H1 (cell line): ENCODE measurements around the gene GTF2E1. TPM values are rescaled to one million over a fixed set of nuclear protein-coding genes. Genes with fewer than 3 reads are reported as not detected.

Experiments
- CTCF ChIA-PET: fragments of 300-600 bp; sonication (Branson Sonifier 250); formaldehyde crosslinking; loops from one replicate; lab custom pipeline; 2021; ENCODE audit not compliant: partially characterized antibody; lab: Charles Lee
- POLR2A ChIA-PET: fragments of 300-600 bp; sonication (Branson Sonifier 250); formaldehyde crosslinking; loops from one replicate; lab custom pipeline; 2021; ENCODE audit warnings: inconsistent platforms; ENCODE audit not compliant: partially characterized antibody; lab: Charles Lee
- DNase-seq, 2 experiments: peaks; one replicate each; pipeline versions ENCODE4 v3.0.0 to v3.0.0-alpha.2; 2010 to 2022; ENCODE audit warnings: low spot score in 2 of 2, low read depth in 1 of 2, mixed read lengths in 1 of 2
- FAIRE-seq: peaks from 2 replicates; lab custom pipeline; 2011; peaks lifted over from hg19 to GRCh38; lab: Jason Lieb, UNC
- H2AFZ ChIP-seq: 2 replicates; pipeline ENCODE4 v1.8.1; 2012; ENCODE audit warnings: low read length, inconsistent platforms
- H2AK5ac ChIP-seq: 2 replicates; pipeline ENCODE4 v1.6.1; 2013; ENCODE audit warnings: low read depth, low read length
- H2BK120ac ChIP-seq: replicated peaks from 2 replicates; pipeline ENCODE3; 2013; ENCODE audit warnings: low read depth, low read length, inconsistent platforms
- H2BK12ac ChIP-seq: 2 replicates; pipeline ENCODE4 v1.6.1; 2013; ENCODE audit warnings: low read depth, low read length
- H2BK15ac ChIP-seq: 2 replicates; pipeline ENCODE4 v1.6.1; 2013; ENCODE audit warnings: low read length
- H2BK20ac ChIP-seq: 2 replicates; pipeline ENCODE4 v1.6.1; 2013; ENCODE audit warnings: low read length
- H2BK5ac ChIP-seq: 2 replicates; pipeline ENCODE4 v1.6.1; 2013; ENCODE audit warnings: low read depth, low read length
- H3K14ac ChIP-seq: 2 replicates; pipeline ENCODE4 v1.6.1; 2013; ENCODE audit warnings: inconsistent platforms; ENCODE audit not compliant: insufficient read length
- H3K18ac ChIP-seq: 2 replicates; pipeline ENCODE4 v1.6.1; 2013; ENCODE audit warnings: low read length; ENCODE audit errors: extremely low read depth
- H3K23ac ChIP-seq: 2 replicates; pipeline ENCODE4 v1.6.1; 2013; ENCODE audit warnings: inconsistent platforms; ENCODE audit not compliant: insufficient read length
- H3K23me2 ChIP-seq: 2 replicates; pipeline ENCODE4 v1.6.1; 2013; ENCODE audit warnings: low read depth, low read length
- H3K27ac ChIP-seq: 2 replicates; pipeline ENCODE4 v1.6.1; 2011; ENCODE audit warnings: low read depth, low read length, inconsistent platforms
- H3K27me3 ChIP-seq, 4 experiments: replicated peaks in 1 of 4; 1 replicate in 1 of 4; 2 replicates in 3 of 4; pipeline versions ENCODE4 v1.6.1 to v1.8.1; 2011 to 2013; ENCODE audit warnings: low read length in 3 of 4, mild to moderate bottlenecking in 3 of 4, inconsistent platforms in 2 of 4, mixed read lengths in 2 of 4, moderate library complexity in 1 of 4; ENCODE audit not compliant: control insufficient read depth in 3 of 4, insufficient read depth in 3 of 4; ENCODE audit errors: extremely low read depth in 1 of 4
- H3K36me3 ChIP-seq, 4 experiments: 2 replicates each; pipeline versions ENCODE4 v1.6.1 to v1.8.1; 2011 to 2013; ENCODE audit warnings: mild to moderate bottlenecking in 4 of 4, low read length in 3 of 4, moderate library complexity in 2 of 4, control low read depth in 1 of 4, inconsistent platforms in 1 of 4; ENCODE audit not compliant: insufficient read depth in 4 of 4, control insufficient read depth in 2 of 4
- H3K4ac ChIP-seq: replicated peaks from 2 replicates; pipeline ENCODE3; 2013; ENCODE audit warnings: low read length, low read depth, mixed read lengths, inconsistent platforms; ENCODE audit not compliant: insufficient read length
- H3K4me1 ChIP-seq, 4 experiments: replicated peaks in 1 of 4; 1 replicate in 1 of 4; 2 replicates in 3 of 4; pipeline versions ENCODE4 v1.6.1 to v1.8.1; 2011 to 2013; ENCODE audit warnings: low read length in 3 of 4, inconsistent platforms in 2 of 4, mixed read lengths in 1 of 4; ENCODE audit not compliant: insufficient read depth in 4 of 4, control insufficient read depth in 3 of 4
- H3K4me2 ChIP-seq, 2 experiments: 2 replicates each; pipeline versions ENCODE4 v1.6.1 to v1.8.1; 2011 to 2013; ENCODE audit warnings: low read depth in 2 of 2, low read length in 2 of 2, control low read depth in 1 of 2, inconsistent platforms in 1 of 2, mild to moderate bottlenecking in 1 of 2; ENCODE audit not compliant: insufficient read depth in 1 of 2
- H3K4me3 ChIP-seq, 4 experiments: fragments of 200-600, 300-600 bp in 1 of 4; sonication (generic), shearing (Covaris generic), sonication (Bioruptor Twin) in 1 of 4; 2 replicates each; pipeline versions ENCODE4 v1.5.1 to v1.8.1; 2011 to 2016; ENCODE audit warnings: low read length in 4 of 4, low read depth in 3 of 4, control low read depth in 2 of 4, inconsistent platforms in 2 of 4, mild to moderate bottlenecking in 2 of 4, mixed read lengths in 1 of 4, moderate library complexity in 1 of 4; ENCODE audit not compliant: insufficient read depth in 2 of 4; ENCODE audit errors: extremely low read depth in 1 of 4
- H3K56ac ChIP-seq: replicated peaks from 2 replicates; pipeline ENCODE3; 2013; ENCODE audit warnings: low read depth, mild to moderate bottlenecking, mixed read lengths, low read length, inconsistent platforms; ENCODE audit not compliant: insufficient read length
- H3K79me1 ChIP-seq: 2 replicates; pipeline ENCODE4 v1.6.1; 2013; ENCODE audit warnings: low read depth, low read length, control low read depth
- H3K79me2 ChIP-seq, 2 experiments: 2 replicates each; pipeline versions ENCODE4 v1.6.1 to v1.8.1; 2012 to 2013; ENCODE audit warnings: low read length in 2 of 2, mild to moderate bottlenecking in 2 of 2, inconsistent platforms in 1 of 2; ENCODE audit not compliant: insufficient read depth in 2 of 2, control insufficient read depth in 1 of 2
- H3K9ac ChIP-seq, 4 experiments: replicated peaks in 1 of 4; 1 replicate in 1 of 4; 2 replicates in 3 of 4; pipeline versions ENCODE4 v1.6.1 to v1.8.1; 2011 to 2013; ENCODE audit warnings: low read depth in 3 of 4, low read length in 3 of 4, control low read depth in 2 of 4, mild to moderate bottlenecking in 2 of 4, moderate library complexity in 2 of 4, inconsistent platforms in 1 of 4; ENCODE audit errors: extremely low read depth in 1 of 4
- H3K9me3 ChIP-seq, 2 experiments: 2 replicates each; pipeline versions ENCODE4 v1.6.1 to v1.8.1; 2012 to 2013; ENCODE audit warnings: mild to moderate bottlenecking in 2 of 2, moderate library complexity in 2 of 2, control low read depth in 1 of 2, inconsistent platforms in 1 of 2, low read depth in 1 of 2, low read length in 1 of 2, mixed read lengths in 1 of 2; ENCODE audit not compliant: insufficient read depth in 2 of 2
- H4K20me1 ChIP-seq, 2 experiments: replicated peaks in 1 of 2; 2 replicates each; pipeline versions ENCODE3 to v1.8.1; 2011 to 2013; ENCODE audit warnings: inconsistent platforms in 2 of 2, low read length in 2 of 2, mild to moderate bottlenecking in 1 of 2; ENCODE audit not compliant: insufficient read depth in 2 of 2, control insufficient read depth in 1 of 2
- H4K5ac ChIP-seq: 2 replicates; pipeline ENCODE4 v1.6.1; 2013; ENCODE audit warnings: low read length, low read depth, mixed read lengths, inconsistent platforms; ENCODE audit not compliant: insufficient read length
- H4K8ac ChIP-seq: 2 replicates; pipeline ENCODE4 v1.8.0; 2013; ENCODE audit warnings: mild to moderate bottlenecking, moderate library complexity, low read length, inconsistent platforms; ENCODE audit not compliant: insufficient read depth; ENCODE audit errors: extremely low read depth
- H4K91ac ChIP-seq: replicated peaks from 2 replicates; pipeline ENCODE3; 2013; ENCODE audit warnings: low read length, mixed read lengths, inconsistent platforms; ENCODE audit not compliant: insufficient read length
- BACH1 ChIP-seq: IDR thresholded peaks from 2 replicates; pipeline ENCODE4 v1.6.1; 2012; ENCODE audit warnings: low read length, improper control_type of control experiment
- HDAC2 ChIP-seq, 2 experiments: fragments of 300-600 bp in 1 of 2; sonication (generic) in 1 of 2; IDR thresholded peaks; 2 replicates each; pipeline ENCODE4 v1.6.1; 2011 to 2012; ENCODE audit warnings: low read depth in 2 of 2, low read length in 2 of 2, mild to moderate bottlenecking in 2 of 2, moderate library complexity in 2 of 2, borderline replicate concordance in 1 of 2, inconsistent platforms in 1 of 2
- MAFK ChIP-seq: IDR thresholded peaks from 2 replicates; pipeline ENCODE4 v1.6.1; 2012; ENCODE audit warnings: low read depth, mild to moderate bottlenecking, improper control_type of control experiment, low read length
- RAD21 ChIP-seq, 2 experiments: IDR thresholded peaks in 1 of 2; conservative IDR thresholded peaks in 1 of 2; 2 replicates each; pipeline ENCODE4 v1.6.1; 2011; ENCODE audit warnings: low read depth in 2 of 2, low read length in 2 of 2, improper control_type of control experiment in 1 of 2, inconsistent platforms in 1 of 2, mild to moderate bottlenecking in 1 of 2, moderate library complexity in 1 of 2
- RFX5 ChIP-seq: IDR thresholded peaks from 2 replicates; pipeline ENCODE4 v1.6.1; 2011; ENCODE audit warnings: low read depth, low read length, improper control_type of control experiment, borderline replicate concordance
- SAP30 ChIP-seq: fragments of 300-600 bp; sonication (generic); IDR thresholded peaks from 2 replicates; pipeline ENCODE4 v1.7.1; 2012; ENCODE audit warnings: low read length, moderate library complexity, mild to moderate bottlenecking, inconsistent platforms; ENCODE audit not compliant: insufficient read depth, insufficient replicate concordance
- polyA plus RNA-seq, 7 experiments: library from polyadenylated mRNA; depleted of rRNA in 3 of 7; stranded (reverse) in 5 of 7; unstranded in 2 of 7; fragments of >200 nt in 5 of 7; fragments of 200-250 nt in 2 of 7; gene quantifications; 1 replicate in 5 of 7; 2 replicates in 1 of 7; 4 replicates in 1 of 7; pipeline versions ENCODE4 v1.2.1 to v1.2.3, GENCODE V29; 2011 to 2013; ENCODE audit warnings: missing spikeins in 2 of 7, mixed read lengths in 2 of 7
- total RNA-seq: library from RNA; stranded (reverse); fragmentation: NEBNext Ultra II Directional; extraction: Animal tissue kit (Norgen Biotek cat#: 25700); gene quantifications from 2 replicates; pipeline ENCODE4 v1.2.1, GENCODE V29; 2021

Gene GTF2E1
- total and polyA plus RNA-seq, 2 of the 8 experiments (the other 6 are each of a cell fraction or from before 2014, with no cell fraction given) = 37.4 to 73.3 TPM

GRCh38 chr3:120713262-120713661 lies 29.3 kb upstream of the GTF2E1 start:
- Histone ChIP-seq H2BK15ac (no peak overlapping the region), H3K14ac (no peak overlapping the region), H3K4me3 (no peak overlapping the region), H3K4ac (no peak overlapping the region), H3K79me2 (no peaks in the 10 kb centered on the region), H3K4me1 (no peaks in the 10 kb centered on the region), H3K79me1 (no peaks in the 10 kb centered on the region), H3K9me3 (no peaks in the 10 kb centered on the region), H3K23me2 (no peaks in the 10 kb centered on the region), H3K23ac (no peak overlapping the region), H3K56ac (no peak overlapping the region), H4K8ac (no peak overlapping the region), H3K9ac (no peak overlapping the region), H2AFZ (no peak overlapping the region), H2AK5ac (no peak overlapping the region), H2BK120ac (no peak overlapping the region), H3K27ac (no peak overlapping the region), H2BK20ac (no peak overlapping the region), H4K20me1 (no peaks in the 10 kb centered on the region), H2BK5ac (no peak overlapping the region), H3K36me3 (no peaks in the 10 kb centered on the region; a peak in 1 of 8 replicates), H3K27me3 (no peaks in the 10 kb centered on the region), H2BK12ac (no peak overlapping the region), H3K18ac (no peak overlapping the region), H4K91ac (no peak overlapping the region), H4K5ac (no peak overlapping the region), H3K4me2 (no peak overlapping the region)
- CTCF ChIA-PET = no interaction called here
- TF ChIP-seq RAD21 (IDR thresholded peaks at IDR 0.05 in 1 of 2, conservative IDR thresholded peaks at IDR 0.05 in 1 of 2; ENCODE audit: low read depth in 2 of 2, low read length in 2 of 2) = no peak
- no peak for TF ChIP-seq SAP30
- TF ChIP-seq MAFK = no peak
- no peak for TF ChIP-seq HDAC2 (IDR thresholded peaks at IDR 0.05; ENCODE audit: borderline replicate concordance in 1 of 2, low read depth in 2 of 2, low read length in 2 of 2)
- no peak for TF ChIP-seq RFX5
- TF ChIP-seq BACH1 = no peak
- DNase-seq (no peak), FAIRE-seq (no peak)
- POLR2A ChIA-PET = no interaction called here
